Thoracic aorta (tissue), 2 donors: Measurements from ENCODE around the gene ZNF385B. TPM values are rescaled to one million over a fixed set of nuclear protein-coding genes. Genes with fewer than 3 reads are reported as not detected.

Experiments used
- ATAC-seq: fragments of 150-250 bp; one replicate; pipeline ENCODE4 v1.8.0; 2017; ENCODE audit warnings: low read depth; ENCODE audit not compliant: insufficient number of reproducible peaks, low FRiP score
- DNase-seq: peaks from one replicate; pipeline ENCODE4 v3.0.0-alpha.2; 2020; ENCODE audit warnings: low spot score
- H3K27ac ChIP-seq, 2 donors: fragments of 200-600 bp; sonication (generic); 1 replicate in 1 of 2; 2 replicates in 1 of 2; pipeline ENCODE4 v1.5.1; 2016; ENCODE audit warnings: mild to moderate bottlenecking in 2 of 2, moderate library complexity in 2 of 2
- H3K27me3 ChIP-seq: fragments of 200-600 bp; sonication (generic); replicated peaks from 2 replicates; pipeline ENCODE4 v1.6.0; 2016; ENCODE audit warnings: mild to moderate bottlenecking; ENCODE audit not compliant: insufficient read depth
- H3K36me3 ChIP-seq: fragments of 200-600 bp; sonication (generic); one replicate; pipeline ENCODE4 v1.5.1; 2016
- H3K4me1 ChIP-seq, 2 donors: fragments of 200-600 bp; sonication (generic); 1 replicate in 1 of 2; 2 replicates in 1 of 2; pipeline versions ENCODE4 v1.5.1 to v1.6.0; 2016; ENCODE audit warnings: low read depth in 2 of 2, mild to moderate bottlenecking in 1 of 2; ENCODE audit not compliant: control insufficient read depth in 1 of 2
- H3K4me3 ChIP-seq: fragments of 200-600 bp; sonication (generic); 2 replicates; pipeline ENCODE4 v1.5.1; 2016; ENCODE audit warnings: mild to moderate bottlenecking
- H3K9me3 ChIP-seq: fragments of 200-600 bp; sonication (generic); 2 replicates; pipeline ENCODE4 v1.5.1; 2016
- CTCF ChIP-seq: fragments of 200-600 bp; sonication (generic); IDR thresholded peaks from one replicate; pipeline ENCODE4 v1.5.1; 2019; ENCODE audit warnings: antibody characterized with exemption
- total RNA-seq, 2 donors: library from RNA; depleted of rRNA; stranded (reverse); fragments of >200 nt; gene quantifications; one replicate each; pipeline versions ENCODE4 v1.1.0 to v1.2.3, GENCODE V29; 2016

ZNF385B gene
- total RNA-seq, 2 donors from 2014 or later: 0.41 to 1.9 TPM

GRCh38 chr2:179533875-179534274, 327.5 kb downstream of the ZNF385B start:
- no peaks in the 10 kb centered on the region for H3K36me3 ChIP-seq
- H3K4me1 ChIP-seq: no peaks in the 10 kb centered on the region
- TF ChIP-seq CTCF: no peak
- H3K4me3 ChIP-seq: no peak overlapping the region
- ATAC-seq (no peak), DNase-seq (no peak)
- no peaks in the 10 kb centered on the region for H3K27me3 ChIP-seq
- no peak overlapping the region for H3K27ac ChIP-seq
- no peaks in the 10 kb centered on the region for H3K9me3 ChIP-seq

GRCh38 chr2:179532863-179533278, 328.5 kb downstream of the ZNF385B start:
- Histone ChIP-seq H3K27me3 (no peaks in the 10 kb centered on the region), H3K36me3 (no peaks in the 10 kb centered on the region), H3K27ac (no peak overlapping the region), H3K9me3 (no peaks in the 10 kb centered on the region), H3K4me3 (no peak overlapping the region), H3K4me1 (no peaks in the 10 kb centered on the region)
- DNase-seq: no peak
- TF ChIP-seq CTCF: no peak
- ATAC-seq: no peak

GRCh38 chr2:179528576-179529069, 332.8 kb downstream of the ZNF385B start:
- no peaks in the 10 kb centered on the region for H3K27me3 ChIP-seq
- TF ChIP-seq CTCF: no peak
- ATAC-seq (no peak), DNase-seq (no peak)
- H3K4me1 ChIP-seq: no peaks in the 10 kb centered on the region
- H3K9me3 ChIP-seq: no peaks in the 10 kb centered on the region
- no peaks in the 10 kb centered on the region for H3K36me3 ChIP-seq
- no peak overlapping the region for H3K4me3 ChIP-seq
- H3K27ac ChIP-seq: no peak overlapping the region

DNA sequence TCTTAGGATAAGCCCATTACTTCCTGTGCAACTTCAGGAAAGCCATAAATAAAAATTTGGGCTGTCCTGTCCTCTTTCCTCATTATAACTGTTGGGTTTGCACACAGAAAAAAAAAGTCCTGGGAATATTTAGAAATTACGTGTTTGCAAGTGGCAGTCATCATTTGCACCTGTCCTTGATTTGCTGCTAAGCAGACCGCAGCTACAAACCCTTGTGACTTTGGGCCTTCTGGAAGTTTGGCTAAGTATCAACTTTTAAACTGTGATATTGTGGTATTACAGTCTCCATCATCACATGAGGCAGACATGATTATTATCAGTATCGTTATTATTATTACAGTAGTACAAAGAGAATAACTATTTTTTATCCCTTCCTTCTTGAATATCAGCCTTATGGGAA, 336.1 kb downstream of the ZNF385B start:
- Histone ChIP-seq H3K27me3 (no peaks in the 10 kb centered on the region), H3K36me3 (no peaks in the 10 kb centered on the region), H3K4me1 (no peaks in the 10 kb centered on the region), H3K9me3 (no peaks in the 10 kb centered on the region), H3K4me3 (no peak overlapping the region), H3K27ac (no peak overlapping the region)
- DNase-seq (no peak), ATAC-seq (no peak)
- TF ChIP-seq CTCF: no peak

- no peak for TF ChIP-seq CTCF
- H3K36me3 ChIP-seq: no peaks in the 10 kb centered on the region
- H3K4me1 ChIP-seq: no peaks in the 10 kb centered on the region
- no peak overlapping the region for H3K4me3 ChIP-seq
- no peak for DNase-seq
- H3K27ac ChIP-seq: no peak overlapping the region
- no peaks in the 10 kb centered on the region for H3K27me3 ChIP-seq
- no peaks in the 10 kb centered on the region for H3K9me3 ChIP-seq
- ATAC-seq: no peak
Observed at GRCh38 chr2:179524809-179525339, 336.5 kb downstream of the ZNF385B start.
